Peyer's patch (tissue), 4 donors: Measurements from ENCODE around the gene ZBTB16. TPM values are rescaled to one million over a fixed set of nuclear protein-coding genes. Genes with fewer than 3 reads are reported as not detected.

Experiments used
- DNase-seq, 3 donors: peaks; one replicate each; pipeline ENCODE4 v3.0.0-alpha.2; 2017 to 2019
- H3K27ac ChIP-seq, 4 donors: fragments of 200-600 bp; sonication (generic); one replicate each; pipeline ENCODE4 v1.5.1; 2016 to 2019
- H3K27me3 ChIP-seq, 2 donors: fragments of 200-600 bp; sonication (generic); one replicate each; pipeline ENCODE4 v1.5.1; 2019
- H3K36me3 ChIP-seq, 3 donors: fragments of 200-600 bp; sonication (generic); one replicate each; pipeline ENCODE4 v1.5.1; 2016 to 2019
- H3K4me1 ChIP-seq, 4 donors: fragments of 200-600 bp; sonication (generic); one replicate each; pipeline ENCODE4 v1.5.1; 2016 to 2019
- H3K4me3 ChIP-seq, 4 donors: fragments of 200-600 bp; sonication (generic); 1 replicate in 3 of 4; 2 replicates in 1 of 4; pipeline ENCODE4 v1.5.1; 2016 to 2019; ENCODE audit warnings: mild to moderate bottlenecking in 1 of 4
- H3K9me3 ChIP-seq, 4 donors: fragments of 200-600 bp; sonication (generic); one replicate each; pipeline ENCODE4 v1.5.1; 2016 to 2019; ENCODE audit warnings: mild to moderate bottlenecking in 1 of 4
- CTCF ChIP-seq, 6 experiments: fragments of 450-650 bp in 4 of 6; fragments of 200-600 bp in 2 of 6; sonication (generic) in 1 of 6; IDR thresholded peaks; one replicate each; pipeline ENCODE4 v1.5.1; 2017 to 2019; ENCODE audit warnings: antibody characterized with exemption in 6 of 6, mild to moderate bottlenecking in 3 of 6, moderate library complexity in 1 of 6
- POLR2A ChIP-seq, 2 donors: fragments of 450-650 bp; IDR thresholded peaks; one replicate each; pipeline ENCODE4 v1.5.1; 2017; ENCODE audit warnings: antibody characterized with exemption in 2 of 2, mild to moderate bottlenecking in 2 of 2, moderate library complexity in 2 of 2
- total RNA-seq, 4 donors: library from RNA; depleted of rRNA; stranded (reverse); fragments of >200 nt; gene quantifications; one replicate each; pipeline ENCODE4 v1.1.0, GENCODE V29; 2016

ZBTB16 gene
- total RNA-seq, 4 donors from 2014 or later = 84.8 to 257 (median 155) TPM

DNA sequence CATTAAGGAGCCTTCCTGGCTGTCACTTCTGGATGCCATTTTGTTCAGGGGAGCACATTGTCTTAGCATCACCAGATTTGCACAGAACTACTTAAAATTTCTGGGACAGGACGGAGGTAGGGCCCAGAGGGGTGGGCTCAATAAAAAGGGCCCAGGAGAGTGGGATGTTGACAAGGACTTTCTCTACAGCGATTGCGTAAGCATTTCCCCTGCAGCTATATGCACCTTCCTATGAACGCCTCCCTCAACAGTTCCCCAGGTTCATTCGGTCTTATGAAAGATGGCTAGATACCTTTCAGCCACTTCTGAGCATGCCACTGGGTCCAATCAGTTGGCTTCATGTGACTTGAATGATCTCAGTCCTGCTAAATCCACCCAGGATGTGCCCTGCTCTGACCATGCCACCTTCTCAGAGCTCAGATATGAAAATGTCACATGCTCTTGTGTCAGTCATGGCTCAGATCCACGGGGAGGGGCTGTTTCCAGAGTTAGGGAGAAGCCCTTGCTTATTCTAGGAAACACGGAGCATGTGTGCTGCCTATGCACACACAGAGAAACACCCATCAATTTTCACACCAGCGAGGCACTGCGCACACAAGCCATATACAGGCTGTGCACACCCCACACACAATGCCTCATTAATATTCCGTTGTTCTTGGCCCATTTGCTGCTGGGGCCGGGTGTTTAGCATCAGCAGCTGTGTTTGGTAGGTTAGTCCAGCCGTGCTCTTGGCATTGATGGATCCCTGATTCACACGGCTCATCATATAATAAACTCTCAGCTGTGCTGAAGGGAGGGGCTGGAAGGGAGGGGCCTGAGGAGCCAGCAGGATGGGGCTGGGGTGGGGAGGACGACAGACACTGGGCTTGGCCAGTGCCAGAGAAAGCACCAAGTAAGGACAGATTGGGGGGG, 184.2 kb downstream of the ZBTB16 start:
- Histone ChIP-seq H3K4me3 (no peak overlapping the region), H3K36me3 (peaks cover 0 to 70% (median 2%) of the 10 kb centered on the region in 3 donors), H3K27ac (no peak overlapping the region), H3K4me1 (peaks cover 0 to 10% (median 0%) of the 10 kb centered on the region in 4 donors), H3K9me3 (no peaks in the 10 kb centered on the region), H3K27me3 (no peaks in the 10 kb centered on the region)
- no peak for TF ChIP-seq CTCF (IDR thresholded peaks at IDR 0.05)
- DNase-seq = no peak

DNA sequence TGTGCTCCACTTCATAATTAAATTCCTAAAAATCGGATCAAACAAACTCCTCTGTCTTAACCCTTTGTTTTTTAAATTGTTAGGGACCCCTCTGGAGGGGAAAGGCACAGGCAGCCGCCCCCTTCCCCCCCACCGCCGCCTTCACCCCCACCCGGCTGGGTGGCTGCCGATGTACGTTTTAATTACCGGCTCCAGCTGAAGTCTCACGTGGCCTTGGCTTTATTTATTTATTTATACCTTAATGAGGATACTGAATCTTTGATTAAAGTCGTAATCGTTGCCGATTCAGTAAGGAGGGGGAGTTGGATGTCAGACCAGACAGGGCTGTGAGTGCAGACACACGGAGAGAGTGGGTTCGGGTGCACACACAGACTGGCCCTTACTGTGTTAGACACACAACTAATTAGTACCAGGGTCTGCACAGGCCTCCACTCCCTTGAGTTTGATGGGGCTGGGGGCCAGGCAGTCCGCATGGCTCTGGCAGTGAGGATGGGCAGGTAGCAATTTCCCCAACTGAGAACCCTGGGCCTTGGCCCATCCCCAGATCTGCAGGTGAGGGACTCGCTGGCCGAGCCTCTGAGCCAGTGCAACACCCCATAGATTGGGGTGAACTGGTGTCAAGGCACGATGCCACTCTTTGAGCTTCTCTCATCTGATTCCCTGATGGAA, 185.3 kb downstream of the ZBTB16 start:
- peaks cover 0 to 10% (median 0%) of the 10 kb centered on the region in 4 donors for H3K4me1 ChIP-seq
- no peak overlapping the region for H3K4me3 ChIP-seq
- H3K27me3 ChIP-seq = no peaks in the 10 kb centered on the region
- no peak for DNase-seq
- H3K9me3 ChIP-seq = no peaks in the 10 kb centered on the region
- H3K27ac ChIP-seq = no peak overlapping the region
- TF ChIP-seq CTCF (IDR thresholded peaks at IDR 0.05) (no peak), POLR2A (IDR thresholded peaks at IDR 0.05) (no peak)
- peaks cover 0 to 78% (median 2%) of the 10 kb centered on the region in 3 donors for H3K36me3 ChIP-seq

- H3K36me3 ChIP-seq = peaks cover 0 to 93% (median 2%) of the 10 kb centered on the region in 3 donors
- no peaks in the 10 kb centered on the region for H3K9me3 ChIP-seq
- no peaks in the 10 kb centered on the region for H3K27me3 ChIP-seq
- no peak for DNase-seq
- peaks cover 0 to 10% (median 0%) of the 10 kb centered on the region in 4 donors for H3K4me1 ChIP-seq
- no peak for TF ChIP-seq POLR2A (IDR thresholded peaks at IDR 0.05)
- no peak overlapping the region for H3K27ac ChIP-seq
- H3K4me3 ChIP-seq = no peak overlapping the region
Measured at GRCh38 chr11:114246321-114247069, 187.0 kb downstream of the ZBTB16 start.

GRCh38 chr11:114247070-114247789, 187.7 kb downstream of the ZBTB16 start:
- Histone ChIP-seq H3K36me3 (peaks cover 0 to 94% (median 0%) of the 10 kb centered on the region in 3 donors), H3K4me1 (peaks cover 0 to 10% (median 0%) of the 10 kb centered on the region in 4 donors), H3K27ac (no peak overlapping the region), H3K27me3 (no peaks in the 10 kb centered on the region), H3K4me3 (no peak overlapping the region), H3K9me3 (no peaks in the 10 kb centered on the region)
- no peak for DNase-seq
- TF ChIP-seq CTCF (IDR thresholded peaks at IDR 0.05) = no peak
- TF ChIP-seq POLR2A (IDR thresholded peaks at IDR 0.05) = no peak

DNA sequence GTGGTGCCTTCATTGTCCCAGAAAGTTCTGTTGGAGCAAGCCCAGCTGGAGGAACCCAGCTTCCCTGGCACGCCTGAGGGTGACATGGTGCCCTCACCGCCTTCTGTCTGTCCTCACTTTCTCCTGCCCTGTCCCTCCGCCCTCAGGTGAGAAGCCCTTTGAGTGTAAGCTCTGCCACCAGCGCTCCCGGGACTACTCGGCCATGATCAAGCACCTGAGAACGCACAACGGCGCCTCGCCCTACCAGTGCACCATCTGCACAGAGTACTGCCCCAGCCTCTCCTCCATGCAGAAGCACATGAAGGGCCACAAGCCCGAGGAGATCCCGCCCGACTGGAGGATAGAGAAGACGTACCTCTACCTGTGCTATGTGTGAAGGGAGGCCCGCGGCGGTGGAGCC, 190.7 kb downstream of the ZBTB16 start:
- no peak for DNase-seq
- H3K4me1 ChIP-seq = no peaks in the 10 kb centered on the region
- H3K4me3 ChIP-seq = no peak overlapping the region
- H3K27ac ChIP-seq = no peak overlapping the region
- H3K9me3 ChIP-seq = no peaks in the 10 kb centered on the region
- H3K27me3 ChIP-seq = no peaks in the 10 kb centered on the region
- no peak for TF ChIP-seq POLR2A (IDR thresholded peaks at IDR 0.05)
- no peak for TF ChIP-seq CTCF (IDR thresholded peaks at IDR 0.05)
- peaks cover 0 to 70% (median 0%) of the 10 kb centered on the region in 3 donors for H3K36me3 ChIP-seq
